GM21786 (cell line): Measurements from ENCODE around the gene PRSS48.
"Not testable (repeated sequence)": the region's sequence is repeated elsewhere in the genome, so short reads cannot be mapped to it uniquely, and the experiment has no call there.

ENCODE experiments used
- ATAC-seq: cut with Tn5 transposase; IDR thresholded peaks from one replicate; pipeline ENCODE4 v1.9.1; 2021; ENCODE audit not compliant: unreplicated experiment

Gene PRSS48

DNA sequence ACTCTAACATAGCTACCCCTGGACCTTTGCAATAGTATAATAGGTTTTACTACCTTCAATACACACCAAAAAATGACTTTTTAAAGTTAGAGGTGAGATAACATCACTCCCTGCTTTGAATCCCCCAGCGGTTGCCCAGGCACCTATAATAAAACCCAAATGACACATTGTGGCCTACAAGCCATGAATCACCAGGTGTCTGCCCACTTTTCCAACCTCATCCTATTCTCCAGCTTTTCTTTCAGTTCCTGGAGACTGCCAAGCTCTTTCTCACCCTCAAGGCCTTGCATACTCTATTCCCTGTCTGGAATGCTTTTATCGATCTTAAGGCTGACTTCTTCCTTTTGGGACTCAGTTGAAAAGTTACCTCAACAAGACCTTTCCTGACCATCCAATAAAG is 16.4 kb upstream of the PRSS48 start:
- ATAC-seq, result no peak

DNA sequence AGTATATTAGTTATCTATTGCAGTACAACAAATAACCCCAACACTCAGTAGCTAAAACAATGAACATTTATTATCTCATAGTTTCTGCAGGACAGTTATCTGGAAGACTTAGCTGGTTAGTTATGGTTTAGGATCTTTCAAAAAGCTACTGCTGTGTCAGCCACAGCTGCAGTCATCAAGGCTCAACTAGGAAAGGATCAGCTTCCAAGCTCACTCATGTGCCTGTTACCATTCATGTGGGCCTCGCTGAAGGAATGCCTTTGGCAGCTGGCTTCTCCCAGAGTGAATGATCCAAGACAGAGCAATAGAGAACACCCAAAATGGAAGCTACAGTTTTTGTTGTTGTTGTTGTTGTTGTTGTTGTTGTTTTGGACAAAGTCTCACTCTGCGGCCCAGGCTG is 13.5 kb upstream of the PRSS48 start:
- no peak for ATAC-seq

DNA sequence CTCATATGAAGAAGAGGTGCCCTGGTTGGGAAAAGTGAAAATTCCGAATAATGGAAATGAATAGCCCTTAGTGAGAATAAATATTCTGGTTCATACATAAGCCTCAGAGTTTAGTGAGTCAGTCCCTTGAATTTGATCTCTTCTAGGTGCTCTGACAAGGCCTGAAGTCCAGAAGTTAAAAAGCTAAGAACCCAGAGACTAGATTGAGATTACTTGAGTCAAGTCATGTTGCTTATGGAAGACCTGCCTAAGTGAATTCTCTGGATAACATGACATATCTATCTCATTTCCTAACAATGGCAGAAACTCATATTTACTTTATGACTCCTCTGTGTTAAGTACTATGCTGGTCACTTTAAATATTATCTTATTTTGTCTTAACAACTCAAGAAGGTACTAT is 10.5 kb upstream of the PRSS48 start:
- no peak for ATAC-seq

DNA sequence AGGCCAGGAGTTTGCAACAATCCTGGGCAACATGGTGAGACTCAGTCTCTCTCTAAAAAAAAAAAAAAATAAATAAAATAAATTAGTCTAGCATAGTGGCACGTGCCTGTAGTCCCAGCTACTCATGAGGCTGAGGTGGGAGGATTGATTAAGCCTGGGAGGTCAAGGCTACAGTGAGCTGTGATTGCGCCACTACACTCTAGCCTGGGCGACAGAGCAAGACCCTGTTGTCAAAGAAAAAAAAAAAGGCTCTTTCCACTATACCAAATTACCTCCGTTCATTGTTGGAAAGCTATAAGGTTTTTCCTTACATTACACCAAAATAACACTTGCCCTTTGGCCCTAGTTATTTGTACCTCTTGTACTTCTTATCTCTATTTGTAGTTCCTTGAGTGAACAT is 9.9 kb upstream of the PRSS48 start:
- no peak for ATAC-seq

DNA sequence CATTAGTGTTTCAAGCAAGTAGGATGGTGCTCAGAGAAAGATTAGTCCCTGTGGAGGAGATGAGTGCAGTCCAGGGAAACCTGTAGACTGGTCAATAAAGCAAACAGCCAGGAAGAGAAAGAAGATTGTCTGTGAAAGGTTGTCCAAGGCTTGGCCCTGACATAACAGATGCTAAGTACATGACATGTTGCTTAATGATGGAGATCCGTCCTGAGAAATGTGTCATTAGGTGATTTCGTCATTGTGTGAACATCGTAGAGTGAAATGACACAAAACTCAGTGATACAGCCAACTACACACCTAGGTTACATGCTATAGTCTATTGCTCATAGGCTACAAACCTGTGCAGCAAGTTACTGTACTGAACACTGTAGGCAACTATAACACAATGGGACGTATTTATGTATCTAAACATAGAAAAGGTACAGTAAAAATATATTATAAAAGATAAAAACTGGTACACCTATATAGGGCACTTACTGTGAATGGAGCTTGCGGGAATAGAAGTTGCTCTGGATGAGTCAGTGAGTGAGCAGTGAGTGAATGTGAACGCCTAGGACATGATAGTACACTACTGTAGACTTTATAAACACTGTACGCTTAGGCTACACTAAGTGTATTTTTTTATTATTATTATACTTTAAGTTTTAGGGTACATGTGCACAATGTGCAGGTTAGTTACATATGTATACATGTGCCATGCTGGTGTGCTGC is 9.0 kb upstream of the PRSS48 start:
- ATAC-seq, result no peak

DNA sequence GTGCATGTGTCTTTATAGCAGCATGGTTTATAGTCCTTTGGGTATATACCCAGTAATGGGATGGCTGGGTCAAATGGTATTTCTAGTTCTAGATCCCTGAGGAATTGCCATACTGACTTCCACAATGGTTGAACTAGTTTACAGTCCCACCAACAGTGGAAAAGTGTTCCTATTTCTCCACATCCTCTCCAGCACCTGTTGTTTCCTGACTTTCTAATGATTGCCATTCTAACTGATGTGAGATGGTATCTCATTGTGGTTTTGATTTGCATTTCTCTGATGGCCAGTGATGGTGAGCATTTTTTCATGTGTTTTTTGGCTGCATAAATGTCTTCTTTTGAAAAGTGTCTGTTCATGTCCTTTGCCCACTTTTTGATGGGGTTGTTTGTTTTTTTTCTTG is 8.1 kb upstream of the PRSS48 start:
- not testable (repeated sequence) for ATAC-seq

DNA sequence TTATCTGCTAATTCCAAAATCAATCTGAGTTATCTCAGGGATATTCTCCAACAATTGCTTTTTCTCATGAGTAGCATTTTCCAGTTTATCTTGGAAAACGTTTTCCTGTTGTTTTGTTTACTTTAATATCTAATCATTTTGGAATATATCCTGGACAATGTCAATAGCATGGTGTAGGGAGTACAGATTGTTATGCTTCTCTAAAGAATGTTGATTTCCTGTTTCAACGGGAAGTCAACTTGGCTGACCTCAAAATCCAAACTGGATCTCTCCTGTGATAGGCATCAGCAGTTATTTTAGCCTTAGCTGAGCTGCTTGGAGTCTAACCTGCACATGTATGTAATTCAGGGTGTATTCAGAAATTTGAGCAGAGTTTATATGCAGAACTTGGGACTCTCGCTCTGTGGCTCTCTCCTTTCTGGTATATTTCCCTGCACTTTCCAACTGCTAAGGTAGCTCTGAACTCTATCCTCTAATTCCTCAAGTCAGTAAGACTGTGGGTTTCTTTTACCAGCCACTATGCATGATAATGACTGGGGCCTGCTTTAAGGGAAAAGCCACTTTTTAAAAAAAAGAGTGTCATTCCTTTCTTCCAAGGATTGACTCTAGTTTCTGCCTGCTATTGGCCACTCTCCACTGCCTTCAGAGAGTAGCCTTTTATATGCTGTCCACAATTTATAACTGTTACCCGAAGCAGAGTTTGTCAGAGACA is 7.7 kb downstream of the PRSS48 start:
- ATAC-seq, result no peak

DNA sequence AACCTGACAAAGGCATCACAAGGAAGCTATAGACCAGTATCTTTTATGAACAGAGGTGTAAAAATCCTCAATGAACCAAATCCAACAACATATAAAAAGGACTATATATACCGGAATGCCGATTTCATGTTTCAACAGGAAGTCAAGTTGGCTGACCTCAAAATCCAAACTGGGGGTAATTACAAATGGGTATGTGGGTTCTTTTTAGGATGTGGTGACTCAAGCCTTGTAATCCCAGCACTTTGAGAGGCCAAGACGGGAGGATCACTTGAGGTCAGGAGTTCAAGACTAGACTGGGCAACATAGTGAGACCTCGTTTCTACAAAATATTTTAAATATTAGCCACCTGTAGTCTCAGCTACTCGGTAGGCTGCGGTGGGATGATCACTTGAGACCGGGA is 10.4 kb downstream of the PRSS48 start:
- ATAC-seq, result no peak

DNA sequence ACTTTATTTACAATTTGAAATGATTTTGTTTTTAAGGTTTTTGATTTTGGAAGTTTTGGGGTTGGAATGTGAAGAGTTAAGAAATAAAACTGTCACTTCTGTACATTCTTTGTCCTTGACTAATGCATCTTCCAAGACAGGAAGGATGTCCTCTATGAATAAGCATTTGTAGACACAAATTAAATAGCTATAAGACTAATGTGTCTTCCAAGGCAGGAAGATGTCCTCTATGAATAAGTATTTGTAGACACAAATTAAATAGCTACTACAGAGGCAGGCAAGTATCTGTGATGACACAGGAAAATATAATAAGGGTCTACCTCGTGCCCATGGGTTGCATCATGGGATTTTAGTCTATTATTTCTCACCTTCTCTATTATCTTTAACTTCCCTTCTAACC is 14.5 kb downstream of the PRSS48 start:
- ATAC-seq, result no peak

DNA sequence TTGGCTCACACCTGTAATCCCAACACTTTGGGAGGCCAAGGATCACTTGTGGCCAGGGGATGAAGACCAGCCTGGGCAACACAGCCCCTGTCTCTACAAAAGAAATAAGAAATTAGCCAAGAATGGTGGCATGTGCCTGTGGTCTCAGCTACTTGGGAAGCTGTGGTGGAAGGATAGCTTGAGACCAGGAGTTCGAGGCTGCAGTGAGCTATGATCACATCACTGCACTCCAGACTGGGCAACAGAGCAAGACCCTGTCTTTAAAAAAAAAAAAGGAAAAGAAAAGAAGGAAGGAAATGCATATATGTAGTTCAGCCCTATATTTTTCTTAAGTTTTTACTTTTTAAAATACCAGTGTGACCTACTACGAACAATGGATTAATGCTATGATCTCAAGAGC is 15.1 kb downstream of the PRSS48 start:
- ATAC-seq, result no peak

DNA sequence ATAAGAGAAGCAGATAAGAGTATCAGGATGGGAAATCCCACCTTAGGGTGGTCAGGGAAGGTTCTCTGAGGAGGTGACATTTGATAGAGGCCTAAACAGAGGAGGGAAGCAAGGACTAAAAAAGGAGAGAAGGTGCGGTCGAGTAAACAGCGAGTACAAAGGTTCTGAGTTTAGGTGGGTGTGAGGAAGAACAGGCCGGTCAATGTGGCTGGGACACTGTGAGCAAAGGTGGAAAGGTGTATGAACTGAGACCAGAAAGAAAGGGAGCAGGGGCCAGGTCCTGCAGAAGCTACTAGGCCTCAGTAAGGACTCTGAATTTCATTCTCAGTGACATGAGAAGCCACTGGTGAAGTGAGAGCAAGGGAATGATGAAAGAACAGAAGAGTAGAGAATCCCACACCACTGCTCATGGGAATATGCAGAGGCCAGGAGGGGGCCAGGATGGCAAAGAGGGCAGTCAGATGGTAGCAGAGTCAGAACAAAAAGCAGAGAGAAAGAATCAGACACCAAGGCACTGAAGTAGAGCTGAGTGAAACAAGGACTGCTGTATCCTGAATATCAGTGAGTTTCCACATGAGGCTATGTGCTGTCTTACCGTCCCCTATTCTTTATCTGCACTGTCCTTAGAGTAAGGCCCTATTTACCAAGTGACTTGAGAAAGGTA is 18.0 kb downstream of the PRSS48 start:
- no peak for ATAC-seq

DNA sequence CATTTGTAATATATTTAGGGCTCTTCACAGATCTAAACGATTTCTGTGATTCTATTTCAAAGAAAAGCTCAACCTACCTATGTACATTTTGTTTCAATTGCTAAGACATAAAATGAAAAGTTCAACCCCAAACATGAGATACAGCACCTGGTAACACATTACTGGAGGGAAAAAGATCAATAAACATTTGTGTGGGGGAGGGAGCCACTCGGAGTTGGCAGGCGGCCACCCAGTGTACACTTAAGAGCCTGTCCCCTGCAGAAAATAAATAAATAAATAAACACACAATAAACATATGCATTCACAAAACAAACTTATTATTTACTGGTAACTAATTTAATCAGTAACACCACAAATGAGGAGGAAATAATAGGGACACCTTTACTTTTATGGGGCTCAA is 19.3 kb downstream of the PRSS48 start:
- ATAC-seq, result no peak

DNA sequence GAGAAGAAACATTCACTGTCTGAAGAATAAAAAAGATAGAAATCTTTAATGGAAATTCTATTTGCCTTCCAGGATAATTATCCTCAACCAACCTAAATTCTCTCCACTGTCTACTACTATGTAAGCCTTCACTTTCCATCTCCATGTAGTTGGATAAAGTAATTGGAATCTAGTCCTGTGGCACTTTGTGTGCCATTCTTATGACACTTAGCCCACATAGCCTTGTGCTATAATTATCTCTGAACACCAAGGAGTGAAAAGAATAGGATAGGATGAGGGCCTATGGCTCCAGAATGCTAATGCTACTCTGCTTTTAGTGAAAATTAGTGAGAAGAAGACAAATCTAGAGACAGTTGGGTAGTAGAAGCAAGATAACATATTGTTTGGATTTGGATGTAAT is 20.2 kb downstream of the PRSS48 start:
- ATAC-seq, result no peak

DNA sequence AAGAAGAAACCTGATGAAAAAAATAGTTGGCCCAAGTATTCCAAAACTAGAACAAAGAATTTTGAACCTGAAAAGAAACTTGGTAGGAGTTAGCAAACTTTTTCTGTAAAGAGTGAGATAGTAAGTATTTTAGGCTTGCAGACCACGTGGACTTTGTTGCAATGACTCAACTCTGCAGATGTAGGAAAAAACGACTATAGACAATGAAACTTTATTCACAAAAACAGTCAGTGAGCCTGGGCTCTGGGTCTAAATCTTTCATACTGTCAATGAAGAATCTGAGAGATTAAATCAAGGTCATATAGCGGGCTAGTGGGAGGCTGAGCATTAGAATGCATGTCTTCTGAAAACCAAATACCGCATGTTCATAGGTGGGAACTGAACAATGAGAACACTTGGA is 25.5 kb downstream of the PRSS48 start:
- ATAC-seq, result no peak

DNA sequence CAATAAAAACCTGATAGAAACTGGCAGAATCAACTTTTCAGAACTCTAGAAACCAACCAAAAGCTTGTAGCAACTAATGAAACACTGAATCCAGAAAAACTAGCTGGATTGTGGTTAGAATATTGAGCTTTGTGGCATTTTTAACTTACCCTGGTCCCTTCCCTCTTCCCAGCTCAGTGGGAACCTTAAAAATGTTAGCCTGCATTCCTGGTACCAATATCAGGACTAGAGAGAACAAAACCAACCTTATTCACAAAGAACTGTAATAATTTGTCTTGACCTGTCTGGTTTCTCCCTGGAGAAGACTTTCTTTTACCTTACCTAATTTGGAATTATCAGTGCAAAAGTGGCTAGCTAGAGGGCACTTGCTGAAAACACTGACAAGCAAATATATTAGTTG is 27.3 kb downstream of the PRSS48 start:
- no peak for ATAC-seq

DNA sequence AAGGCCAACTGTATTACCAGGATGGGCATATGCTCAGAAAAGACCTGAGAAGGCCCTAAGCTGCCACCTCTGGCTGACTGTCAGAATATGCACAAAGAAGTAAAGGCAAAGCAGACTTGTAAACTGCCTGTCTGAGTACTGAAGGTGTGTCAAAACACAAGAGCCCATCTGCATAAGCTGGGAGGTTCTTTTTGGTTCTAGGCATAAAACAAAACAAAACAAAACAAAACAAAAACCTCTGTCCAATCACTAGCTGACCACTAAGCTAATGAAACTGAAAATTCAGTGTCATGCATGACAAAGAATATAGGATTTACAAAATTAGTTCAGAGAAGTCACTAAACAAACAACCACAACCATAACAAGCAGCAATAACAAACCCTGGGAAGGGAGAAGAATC is 27.8 kb downstream of the PRSS48 start:
- no peak for ATAC-seq

DNA sequence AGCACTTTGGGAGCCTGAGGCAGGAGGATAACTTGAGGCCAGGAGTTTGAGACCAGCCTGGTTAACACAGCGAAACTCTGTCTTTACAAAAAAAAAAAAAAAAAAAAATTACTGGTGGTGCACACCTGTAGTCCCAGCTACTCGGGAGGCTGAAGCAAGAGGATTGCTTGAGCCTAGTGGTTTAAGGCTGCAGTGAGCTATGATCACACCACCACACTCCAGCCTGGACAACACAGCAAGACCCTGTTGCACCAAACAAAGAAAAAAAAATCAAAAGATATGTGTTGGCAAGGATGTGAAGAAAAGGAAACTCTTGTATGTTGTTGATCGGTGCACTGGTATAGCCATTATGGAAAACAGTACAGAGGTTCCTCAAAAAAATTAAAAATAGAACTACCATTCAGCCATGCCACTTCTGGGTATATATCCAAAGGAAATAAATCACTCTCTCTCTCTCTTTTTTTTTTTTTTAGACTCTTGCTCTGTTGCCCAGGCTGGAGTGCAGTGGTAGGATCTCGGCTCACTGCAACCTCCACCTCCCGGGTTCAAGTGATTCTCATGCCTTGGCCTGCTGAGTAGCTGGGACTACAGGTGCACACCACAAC is 33.3 kb downstream of the PRSS48 start:
- no peak for ATAC-seq

DNA sequence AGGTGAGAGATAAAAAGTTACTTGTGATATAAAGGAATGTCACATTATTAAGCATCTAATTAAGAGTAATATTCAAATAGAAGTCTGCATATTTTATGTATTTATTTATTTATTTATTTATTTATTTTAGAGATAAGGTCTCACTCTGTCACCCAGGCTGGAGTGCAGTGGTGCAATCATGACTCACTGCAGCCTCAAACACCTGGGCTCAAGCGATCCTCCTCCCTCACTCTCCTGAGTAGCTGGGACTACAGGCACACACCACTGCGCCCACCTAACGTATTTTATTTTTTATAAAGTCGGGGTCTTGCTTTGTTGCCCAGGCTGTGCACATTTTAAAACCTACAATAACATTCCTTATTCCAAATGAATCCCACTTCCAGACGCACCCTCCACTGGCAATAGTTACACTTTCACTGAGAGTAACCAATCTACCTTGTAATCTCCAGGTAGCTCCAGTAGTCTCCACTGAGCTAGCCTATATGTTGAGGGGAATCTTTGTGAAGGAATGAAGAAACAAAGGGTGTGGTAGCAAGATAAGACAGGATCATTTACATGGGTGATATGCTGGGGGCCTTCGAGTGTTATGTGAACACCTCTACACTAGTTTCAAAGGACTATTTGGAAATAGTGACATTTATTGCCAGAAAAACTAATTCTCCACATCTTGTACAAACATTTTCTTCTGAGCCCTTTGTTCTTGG is 36.5 kb downstream of the PRSS48 start:
- ATAC-seq, result no peak

DNA sequence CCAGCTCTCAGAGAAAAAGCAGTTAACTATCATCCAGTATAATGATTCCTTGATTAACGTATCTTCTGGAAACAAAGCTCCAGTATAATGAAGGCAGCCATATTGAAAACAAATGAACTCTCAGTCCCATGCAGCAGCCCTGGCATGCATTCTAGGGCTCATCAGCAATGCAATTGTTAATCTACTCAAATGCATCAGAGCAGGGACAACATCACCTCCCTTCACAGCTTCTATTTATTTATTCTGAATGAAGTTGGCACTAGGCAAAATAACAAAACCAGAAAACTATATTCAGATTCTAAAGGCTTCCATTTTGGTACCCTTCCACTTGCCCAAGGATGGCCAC is 37.0 kb downstream of the PRSS48 start:
- no peak for ATAC-seq

DNA sequence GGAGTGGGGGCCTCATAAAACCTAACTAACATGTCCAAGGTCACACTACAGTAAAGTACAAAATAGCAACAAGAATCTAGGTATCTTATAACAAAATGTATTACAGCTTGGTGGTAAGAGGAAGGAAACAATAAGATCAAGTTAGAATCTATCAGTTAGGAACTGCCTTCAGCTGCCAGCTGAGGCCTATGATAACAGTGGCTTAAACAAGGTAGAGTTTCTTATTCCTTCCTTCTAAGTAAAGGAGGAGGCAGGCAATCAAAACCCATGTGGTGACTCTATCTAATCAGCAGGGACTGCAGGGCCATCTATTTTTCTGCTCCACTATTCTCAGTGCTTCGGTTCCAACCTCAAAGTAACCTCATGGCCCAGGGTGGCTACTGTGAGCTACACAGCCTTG is 37.5 kb downstream of the PRSS48 start:
- ATAC-seq, result no peak

DNA sequence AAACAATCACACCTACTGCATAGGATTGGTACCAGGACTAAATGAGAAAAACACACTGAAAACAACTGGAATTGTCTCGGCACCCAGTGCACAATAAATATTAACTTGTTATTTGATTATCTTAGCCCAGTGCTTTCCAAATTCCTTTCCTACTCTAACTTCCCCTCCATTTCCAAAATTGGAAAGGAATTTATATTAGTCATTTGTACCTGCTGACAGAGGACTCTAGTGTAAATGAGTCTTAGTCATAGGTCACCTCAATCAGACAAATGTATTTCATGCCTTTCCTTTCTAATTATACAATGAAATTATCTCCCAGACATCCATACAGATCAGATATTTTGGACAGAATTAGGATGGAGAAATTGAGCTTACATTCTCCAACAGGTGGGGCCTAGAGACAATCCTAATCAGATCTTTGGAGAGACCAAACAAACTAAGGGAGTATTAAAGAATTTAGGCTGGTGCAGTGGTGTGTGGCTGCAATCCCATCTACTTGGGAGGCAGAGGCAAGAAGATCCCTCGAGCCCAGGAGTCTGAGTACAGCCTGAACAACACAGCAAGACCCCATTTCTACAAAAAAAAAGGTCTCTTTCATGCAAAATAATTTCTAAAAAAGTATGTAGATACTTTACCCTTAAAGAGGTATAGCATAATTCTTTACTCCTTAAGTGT is 38.4 kb downstream of the PRSS48 start:
- no peak for ATAC-seq
